Esophagus (tissue), 2 donors: ENCODE measurements around the gene MARCHF4. TPM values are rescaled to one million over a fixed set of nuclear protein-coding genes. Genes with fewer than 3 reads are reported as not detected.
"Not testable (repeated sequence)": the region's sequence is repeated elsewhere in the genome, so short reads cannot be mapped to it uniquely, and the experiment has no call there.

ENCODE experiments used
- H3K27ac ChIP-seq, 2 donors: one replicate each; pipeline ENCODE4 v1.5.1; 2013; ENCODE audit warnings: low read depth in 2 of 2, mild to moderate bottlenecking in 2 of 2, inconsistent platforms in 1 of 2, low read length in 1 of 2, moderate library complexity in 1 of 2
- H3K27me3 ChIP-seq, 2 donors: one replicate each; pipeline ENCODE4 v1.6.1; 2013; ENCODE audit warnings: low read length in 2 of 2, control low read depth in 1 of 2, mild to moderate bottlenecking in 1 of 2; ENCODE audit not compliant: insufficient read depth in 2 of 2, control insufficient read depth in 1 of 2
- H3K36me3 ChIP-seq, 2 donors: one replicate each; pipeline ENCODE4 v1.6.1; 2013; ENCODE audit warnings: low read length in 1 of 2; ENCODE audit not compliant: control insufficient read depth in 2 of 2, insufficient read depth in 2 of 2
- H3K4me1 ChIP-seq, 2 donors: one replicate each; pipeline ENCODE4 v1.6.1; 2013; ENCODE audit warnings: low read length in 1 of 2; ENCODE audit not compliant: control insufficient read depth in 2 of 2, insufficient read depth in 2 of 2
- H3K4me3 ChIP-seq, 2 donors: one replicate each; pipeline ENCODE4 v1.5.1; 2013; ENCODE audit warnings: low read length in 2 of 2, mild to moderate bottlenecking in 2 of 2, low read depth in 1 of 2, moderate library complexity in 1 of 2
- H3K9me3 ChIP-seq, 2 donors: one replicate each; pipeline ENCODE4 v1.6.1; 2013; ENCODE audit warnings: mild to moderate bottlenecking in 2 of 2, low read depth in 1 of 2, low read length in 1 of 2, moderate library complexity in 1 of 2; ENCODE audit not compliant: control insufficient read depth in 2 of 2, insufficient read depth in 1 of 2
- WGBS, 2 donors: extraction: QIAGEN DNeasy Blood & Tissue Kit; methylation state at CpG; one replicate each; pipeline ENCODE4 v1.1.7; 2013; 5-methylcytosine and 5-hydroxymethylcytosine counted together
- polyA plus RNA-seq, 2 donors: library from polyadenylated mRNA; stranded (reverse); fragments of 200-250 nt; gene quantifications; one replicate each; pipeline ENCODE4 v1.2.3, GENCODE V29; 2013
- donor health status: healthy with polysubstance abuse.
- donor health status: Bipolar disorder and iron deficiency.

MARCHF4 gene
- polyA plus RNA-seq, 2 donors: not detected

GRCh38 chr2:216392018-216392562, 19.8 kb upstream of the MARCHF4 start:
- Histone ChIP-seq H3K36me3 (no peaks in the 10 kb centered on the region), H3K9me3 (peaks cover 0 to 2% of the 10 kb centered on the region in 2 donors), H3K4me1 (no peaks in the 10 kb centered on the region), H3K27me3 (no peaks in the 10 kb centered on the region), H3K27ac (no peak overlapping the region), H3K4me3 (no peak overlapping the region)
- WGBS, 2 donors: 85 to 90% methylated on average over 6 of the region's 6 CpGs

GRCh38 chr2:216391401-216391800, 19.1 kb upstream of the MARCHF4 start:
- no peaks in the 10 kb centered on the region for H3K4me1 ChIP-seq
- no peak overlapping the region for H3K27ac ChIP-seq
- WGBS, 2 donors: 53 to 68% methylated on average over 6 of the region's 6 CpGs
- H3K9me3 ChIP-seq: peaks cover 0 to 2% of the 10 kb centered on the region in 2 donors
- H3K27me3 ChIP-seq: no peaks in the 10 kb centered on the region
- H3K36me3 ChIP-seq: no peaks in the 10 kb centered on the region
- H3K4me3 ChIP-seq: no peak overlapping the region

DNA sequence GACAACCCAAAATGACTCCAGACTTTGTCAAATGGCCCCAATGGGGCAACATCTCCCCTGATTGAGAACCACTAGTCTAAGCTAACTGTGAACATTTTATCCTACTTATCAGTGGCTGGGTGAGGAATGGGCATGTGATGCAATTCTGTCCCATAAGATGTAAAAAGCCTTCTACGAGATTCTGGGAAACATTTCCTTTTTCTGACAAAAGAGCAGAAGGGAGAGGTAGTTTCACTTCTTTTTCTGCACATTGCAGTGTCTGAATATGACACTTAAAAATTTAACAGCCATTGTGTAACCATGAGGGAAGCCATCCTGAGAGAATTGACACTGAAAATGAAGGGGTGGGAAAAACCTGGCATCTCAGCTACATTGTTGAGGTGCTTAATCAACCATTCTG, 17.3 kb upstream of the MARCHF4 start:
- H3K36me3 ChIP-seq: no peaks in the 10 kb centered on the region
- no peaks in the 10 kb centered on the region for H3K27me3 ChIP-seq
- no peak overlapping the region for H3K27ac ChIP-seq
- H3K4me1 ChIP-seq: no peaks in the 10 kb centered on the region
- H3K4me3 ChIP-seq: no peak overlapping the region
- 64 to 73% methylated on average over 1 of the region's 1 CpG for WGBS, 2 donors
- peaks cover 0 to 2% of the 10 kb centered on the region in 2 donors for H3K9me3 ChIP-seq

DNA sequence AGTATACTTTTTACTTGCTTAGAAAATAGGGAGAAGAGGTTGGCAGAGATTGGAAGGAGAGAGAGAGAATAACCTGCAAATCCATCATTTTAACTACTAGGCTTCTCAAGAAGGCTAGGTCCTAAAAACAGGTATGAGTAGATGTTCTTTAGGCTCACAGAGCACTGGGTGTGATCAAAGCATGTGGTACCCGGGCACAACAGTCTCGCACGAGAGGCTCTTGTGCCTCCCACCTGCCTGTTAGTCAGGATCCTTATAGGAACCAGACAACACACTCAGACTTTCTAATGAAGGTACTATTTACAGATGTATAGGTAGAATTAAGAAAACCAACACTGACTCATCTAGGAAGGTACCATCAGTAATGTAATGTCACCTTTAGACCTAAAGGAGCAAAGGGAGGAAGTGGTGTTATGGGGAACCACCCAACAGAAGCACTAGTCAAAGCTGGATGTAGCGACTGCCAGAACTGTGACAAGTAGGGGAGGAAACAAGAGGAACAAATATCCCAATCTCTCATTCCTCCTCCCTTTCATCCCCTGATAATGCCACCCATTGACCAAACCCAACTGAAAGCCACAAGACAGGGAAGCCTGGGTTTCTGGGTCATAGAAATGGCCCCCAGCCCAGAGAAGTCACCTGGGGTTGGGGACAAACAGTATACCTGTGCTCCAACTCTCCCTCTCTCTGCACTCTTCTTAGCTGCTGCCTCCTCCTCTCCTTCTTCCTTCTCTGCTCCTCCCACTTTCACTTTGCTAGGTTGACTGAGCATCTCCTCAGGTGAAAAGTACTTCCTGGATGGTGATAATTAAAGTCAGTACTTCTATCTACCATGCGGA, 16.0 kb upstream of the MARCHF4 start:
- peaks cover 0 to 2% of the 10 kb centered on the region in 2 donors for H3K9me3 ChIP-seq
- no peaks in the 10 kb centered on the region for H3K4me1 ChIP-seq
- no peaks in the 10 kb centered on the region for H3K36me3 ChIP-seq
- no peak overlapping the region for H3K27ac ChIP-seq
- no peak overlapping the region for H3K4me3 ChIP-seq
- WGBS, 2 donors: 78 to 79% methylated on average over 5 of the region's 5 CpGs
- no peaks in the 10 kb centered on the region for H3K27me3 ChIP-seq

- Histone ChIP-seq H3K4me3 (no peak overlapping the region), H3K27ac (no peak overlapping the region), H3K4me1 (no peaks in the 10 kb centered on the region), H3K36me3 (no peaks in the 10 kb centered on the region), H3K9me3 (peaks cover 0 to 2% of the 10 kb centered on the region in 2 donors), H3K27me3 (no peaks in the 10 kb centered on the region)
- 98% methylated on average over 2 of the region's 2 CpGs for WGBS, 2 donors
Measured at GRCh38 chr2:216387262-216387661, 15.0 kb upstream of the MARCHF4 start.

- Histone ChIP-seq H3K27me3 (no peaks in the 10 kb centered on the region), H3K4me1 (no peaks in the 10 kb centered on the region), H3K9me3 (peaks cover 0 to 2% of the 10 kb centered on the region in 2 donors), H3K4me3 (no peak overlapping the region), H3K27ac (no peak overlapping the region), H3K36me3 (no peaks in the 10 kb centered on the region)
- WGBS, 2 donors: 47 to 65% methylated on average over 2 of the region's 2 CpGs
Measured at GRCh38 chr2:216385478-216385877, 13.2 kb upstream of the MARCHF4 start.

- H3K4me1 ChIP-seq, H3K36me3 ChIP-seq, H3K4me3 ChIP-seq, H3K9me3 ChIP-seq, H3K27me3 ChIP-seq, H3K27ac ChIP-seq: not testable (repeated sequence)
- 70 to 78% methylated on average over 2 of the region's 2 CpGs for WGBS, 2 donors
Measured at GRCh38 chr2:216384409-216384808, 12.1 kb upstream of the MARCHF4 start.

DNA sequence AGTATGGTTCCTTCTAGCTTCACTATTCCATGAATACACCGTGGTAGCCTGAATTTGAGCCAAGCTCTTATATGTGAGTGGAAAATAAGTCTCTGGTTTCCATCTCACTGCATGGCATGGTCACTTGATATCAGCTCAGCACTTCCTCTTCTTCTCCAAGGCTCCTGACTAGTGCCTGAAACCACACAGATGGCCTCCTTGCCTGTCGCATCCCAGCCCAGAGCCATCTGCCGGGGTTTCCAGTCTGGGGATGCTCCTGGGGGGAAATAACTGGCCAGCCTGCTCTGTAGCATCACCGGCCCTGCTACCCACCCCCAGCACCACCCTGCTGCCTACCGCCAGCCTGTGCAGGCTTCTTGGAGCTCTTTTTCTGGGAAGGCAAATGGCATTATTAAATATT, 7.7 kb upstream of the MARCHF4 start:
- no peaks in the 10 kb centered on the region for H3K27me3 ChIP-seq
- H3K4me3 ChIP-seq: no peak overlapping the region
- WGBS, 2 donors: 83% methylated on average over 5 of the region's 5 CpGs
- H3K4me1 ChIP-seq: no peaks in the 10 kb centered on the region
- H3K9me3 ChIP-seq: no peaks in the 10 kb centered on the region
- no peaks in the 10 kb centered on the region for H3K36me3 ChIP-seq
- no peak overlapping the region for H3K27ac ChIP-seq

DNA sequence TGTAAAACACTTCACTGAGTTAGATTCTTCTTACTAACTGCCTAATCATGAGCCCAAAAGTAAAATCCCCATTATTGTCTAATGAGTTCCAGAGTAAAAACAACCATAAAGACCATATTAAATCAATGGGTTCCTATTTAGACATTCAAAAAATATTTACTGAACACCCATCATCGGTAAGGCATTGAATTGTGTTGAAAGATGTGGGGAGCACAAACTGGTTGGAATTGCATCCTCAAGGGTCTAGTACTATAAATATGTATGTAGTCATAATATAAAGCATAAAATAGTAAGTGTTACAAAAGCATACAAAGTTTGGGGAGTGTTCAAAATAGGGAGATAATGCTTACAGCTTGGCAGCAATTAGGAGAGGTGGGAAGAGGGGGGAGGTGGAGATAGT, 3.0 kb upstream of the MARCHF4 start:
- WGBS, 2 donors: 82 to 85% methylated on average over 1 of the region's 1 CpG
- no peaks in the 10 kb centered on the region for H3K36me3 ChIP-seq
- H3K27ac ChIP-seq: no peak overlapping the region
- H3K9me3 ChIP-seq: no peaks in the 10 kb centered on the region
- peaks cover 0 to 8% of the 10 kb centered on the region in 2 donors for H3K27me3 ChIP-seq
- H3K4me1 ChIP-seq: peaks cover 2 to 12% of the 10 kb centered on the region in 2 donors
- H3K4me3 ChIP-seq: no peak overlapping the region

DNA sequence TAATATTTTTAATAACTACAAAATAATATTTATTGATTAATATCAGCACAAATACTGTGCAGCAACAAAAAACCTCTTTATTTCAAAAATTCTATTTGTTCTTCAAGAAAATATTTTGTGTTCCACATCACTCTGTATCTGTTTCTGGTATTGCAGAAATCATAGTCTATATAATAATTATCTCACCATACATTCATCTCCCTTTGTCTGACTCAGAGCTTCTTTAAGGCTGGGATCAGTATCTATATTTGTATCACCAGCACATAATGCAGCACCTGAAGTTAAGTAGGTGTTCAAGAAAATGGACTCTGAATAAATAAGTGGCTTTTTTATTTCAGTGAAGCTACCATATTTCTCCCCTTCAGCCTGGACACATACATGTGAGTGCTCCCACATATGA, 1.6 kb upstream of the MARCHF4 start:
- Histone ChIP-seq H3K36me3 (no peaks in the 10 kb centered on the region), H3K9me3 (no peaks in the 10 kb centered on the region), H3K27ac (no peak overlapping the region), H3K4me3 (no peak overlapping the region), H3K27me3 (peaks cover 0 to 8% of the 10 kb centered on the region in 2 donors), H3K4me1 (peaks cover 2 to 12% of the 10 kb centered on the region in 2 donors)
